Tibial artery (tissue), 4 donors: ENCODE measurements around the gene TFEB.
A peak's percentile ranks its signal among the peaks of the same experiment; 100 is the strongest.

Experiments used
- DNase-seq, 2 donors: peaks; one replicate each; pipeline ENCODE4 v3.0.0-alpha.2; 2019
- H3K27ac ChIP-seq, 2 donors: fragments of 200-600 bp; sonication (generic) in 1 of 2; 1 replicate in 1 of 2; 2 replicates in 1 of 2; pipeline ENCODE4 v1.5.1; 2018 to 2019; ENCODE audit warnings: mild to moderate bottlenecking in 1 of 2
- H3K27me3 ChIP-seq, 2 donors: fragments of 200-600 bp; sonication (generic) in 1 of 2; one replicate each; pipeline versions ENCODE4 v1.5.1 to v1.6.0; 2016 to 2019
- H3K36me3 ChIP-seq, 3 donors: fragments of 200-600 bp; sonication (generic) in 2 of 3; one replicate each; pipeline ENCODE4 v1.5.1; 2016 to 2019; ENCODE audit warnings: mild to moderate bottlenecking in 2 of 3
- H3K4me1 ChIP-seq, 4 donors: fragments of 200-600 bp; sonication (generic) in 2 of 4; 1 replicate in 3 of 4; 2 replicates in 1 of 4; pipeline ENCODE4 v1.5.1; 2016 to 2019
- H3K4me3 ChIP-seq, 2 donors: fragments of 200-600 bp; sonication (generic) in 1 of 2; 1 replicate in 1 of 2; 2 replicates in 1 of 2; pipeline ENCODE4 v1.5.1; 2018 to 2019; ENCODE audit warnings: mild to moderate bottlenecking in 2 of 2
- H3K9me3 ChIP-seq, 3 donors: fragments of 200-600 bp; sonication (generic) in 1 of 3; one replicate each; pipeline ENCODE4 v1.5.1; 2016 to 2019
- intact Hi-C: fragments of 100-400 bp; cut with DNase I; formaldehyde crosslinking; loops from one replicate; pipeline ENCODE4 v1.15.0; 2023; ENCODE audit warnings: low total_unique reads
- TF ChIP-seq, protein P1 (sequence below), 2 experiments: fragments of 200-600 bp in 1 of 2; fragments of 450-650 bp in 1 of 2; IDR thresholded peaks; one replicate each; pipeline ENCODE4 v1.5.1; 2017 to 2019; ENCODE audit warnings: antibody characterized with exemption in 2 of 2, mild to moderate bottlenecking in 1 of 2, moderate library complexity in 1 of 2

Gene TFEB

DNA sequence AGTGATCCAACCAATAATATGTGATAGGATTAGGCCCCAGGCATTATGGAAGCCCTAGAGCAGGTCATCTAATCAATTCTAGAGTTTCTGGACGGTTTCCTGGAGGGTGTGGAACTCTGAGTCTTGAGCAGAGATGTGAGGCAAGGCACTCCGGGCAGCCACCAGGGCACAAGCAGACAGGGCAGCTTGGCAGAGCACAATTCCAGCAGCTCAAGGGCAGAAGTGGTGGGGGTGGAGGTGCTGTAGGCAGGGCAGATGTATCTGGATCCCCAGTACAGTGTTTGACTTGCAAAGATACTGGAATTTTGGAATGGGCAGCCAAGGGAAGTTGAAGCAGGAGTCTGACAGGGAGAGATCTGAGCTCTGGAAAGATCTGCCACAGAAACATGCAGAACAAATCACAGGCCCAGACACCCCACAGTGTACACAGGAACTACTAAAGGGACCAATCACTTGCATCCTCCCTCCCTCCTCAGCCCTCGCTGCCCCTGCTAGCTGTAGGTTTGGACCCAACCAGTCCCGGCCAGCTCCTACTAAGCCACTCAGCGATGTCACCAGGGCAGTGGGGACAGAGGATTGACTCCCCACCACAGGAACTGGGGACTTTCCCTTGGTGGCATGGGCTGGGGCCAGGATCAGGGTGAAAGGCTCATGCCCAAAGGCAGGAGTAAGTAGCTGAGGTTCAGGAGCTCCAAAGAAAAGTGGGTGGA is 47.0 kb downstream of the TFEB start:
- Histone ChIP-seq H3K4me1 (peaks cover 0 to 9% (median 5%) of the 10 kb centered on the region in 4 donors), H3K27ac (no peak overlapping the region), H3K4me3 (no peak overlapping the region), H3K36me3 (peaks cover 31 to 71% (median 57%) of the 10 kb centered on the region in 3 donors), H3K27me3 (no peaks in the 10 kb centered on the region), H3K9me3 (no peaks in the 10 kb centered on the region)
- TF ChIP-seq, protein P1, sequence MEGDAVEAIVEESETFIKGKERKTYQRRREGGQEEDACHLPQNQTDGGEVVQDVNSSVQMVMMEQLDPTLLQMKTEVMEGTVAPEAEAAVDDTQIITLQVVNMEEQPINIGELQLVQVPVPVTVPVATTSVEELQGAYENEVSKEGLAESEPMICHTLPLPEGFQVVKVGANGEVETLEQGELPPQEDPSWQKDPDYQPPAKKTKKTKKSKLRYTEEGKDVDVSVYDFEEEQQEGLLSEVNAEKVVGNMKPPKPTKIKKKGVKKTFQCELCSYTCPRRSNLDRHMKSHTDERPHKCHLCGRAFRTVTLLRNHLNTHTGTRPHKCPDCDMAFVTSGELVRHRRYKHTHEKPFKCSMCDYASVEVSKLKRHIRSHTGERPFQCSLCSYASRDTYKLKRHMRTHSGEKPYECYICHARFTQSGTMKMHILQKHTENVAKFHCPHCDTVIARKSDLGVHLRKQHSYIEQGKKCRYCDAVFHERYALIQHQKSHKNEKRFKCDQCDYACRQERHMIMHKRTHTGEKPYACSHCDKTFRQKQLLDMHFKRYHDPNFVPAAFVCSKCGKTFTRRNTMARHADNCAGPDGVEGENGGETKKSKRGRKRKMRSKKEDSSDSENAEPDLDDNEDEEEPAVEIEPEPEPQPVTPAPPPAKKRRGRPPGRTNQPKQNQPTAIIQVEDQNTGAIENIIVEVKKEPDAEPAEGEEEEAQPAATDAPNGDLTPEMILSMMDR (IDR thresholded peaks at IDR 0.05) = no peak
- peak in 1 of 2 donors; percentile 60 for DNase-seq
- intact Hi-C loops = no loop called here

DNA sequence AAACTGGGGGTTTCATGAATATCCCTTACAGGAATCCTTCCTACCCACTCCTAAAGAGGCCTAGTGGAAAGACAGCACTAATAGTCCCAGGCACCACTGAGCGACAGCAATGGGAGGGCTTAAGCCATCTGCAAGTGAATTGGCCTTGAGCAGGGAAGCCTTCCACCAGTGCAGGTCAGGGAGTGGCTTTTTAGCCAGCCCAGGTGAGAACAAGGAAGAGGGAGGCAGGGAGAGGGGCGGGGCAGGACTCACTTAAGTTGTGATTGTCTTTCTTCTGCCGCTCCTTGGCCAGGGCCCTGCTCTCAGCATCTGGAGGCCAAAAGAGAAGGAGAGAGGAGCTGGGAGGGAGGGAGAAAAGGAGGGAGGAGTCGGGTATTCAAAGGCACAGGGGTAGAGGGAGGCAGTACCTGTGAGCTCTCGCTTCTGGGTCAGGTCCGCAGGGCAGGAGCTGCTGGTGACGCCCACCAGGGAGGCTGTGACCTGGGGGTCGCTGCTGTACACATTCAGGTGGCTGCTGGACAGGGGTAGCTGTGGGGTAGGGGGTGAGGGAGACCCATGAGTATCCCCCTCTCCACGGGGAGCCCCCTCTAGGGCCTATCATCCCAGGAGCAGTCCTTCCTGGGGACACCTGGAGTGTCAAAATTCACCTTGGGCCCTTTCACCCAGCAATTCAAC is 47.8 kb downstream of the TFEB start:
- intact Hi-C loops = no loop called here
- H3K4me1 ChIP-seq = peaks cover 0 to 15% (median 12%) of the 10 kb centered on the region in 4 donors
- H3K27ac ChIP-seq = no peak overlapping the region
- no peaks in the 10 kb centered on the region for H3K9me3 ChIP-seq
- TF ChIP-seq, protein P1 (IDR thresholded peaks at IDR 0.05) = no peak
- peaks cover 31 to 71% (median 57%) of the 10 kb centered on the region in 3 donors for H3K36me3 ChIP-seq
- peak in 1 of 2 donors; percentile 40 for DNase-seq
- no peak overlapping the region for H3K4me3 ChIP-seq
- no peaks in the 10 kb centered on the region for H3K27me3 ChIP-seq

- peak; percentile 4 to 53 for DNase-seq
- no peaks in the 10 kb centered on the region for H3K9me3 ChIP-seq
- no peak overlapping the region for H3K27ac ChIP-seq
- peaks cover 0 to 23% (median 16%) of the 10 kb centered on the region in 4 donors for H3K4me1 ChIP-seq
- intact Hi-C loops = no loop called here
- no peaks in the 10 kb centered on the region for H3K27me3 ChIP-seq
- H3K4me3 ChIP-seq = no peak overlapping the region
- H3K36me3 ChIP-seq = peaks cover 27 to 64% (median 53%) of the 10 kb centered on the region in 3 donors
- TF ChIP-seq, protein P1 (IDR thresholded peaks at IDR 0.05) = no peak
Measured at GRCh38 chr6:41685641-41686380, 49.6 kb downstream of the TFEB start.

DNA sequence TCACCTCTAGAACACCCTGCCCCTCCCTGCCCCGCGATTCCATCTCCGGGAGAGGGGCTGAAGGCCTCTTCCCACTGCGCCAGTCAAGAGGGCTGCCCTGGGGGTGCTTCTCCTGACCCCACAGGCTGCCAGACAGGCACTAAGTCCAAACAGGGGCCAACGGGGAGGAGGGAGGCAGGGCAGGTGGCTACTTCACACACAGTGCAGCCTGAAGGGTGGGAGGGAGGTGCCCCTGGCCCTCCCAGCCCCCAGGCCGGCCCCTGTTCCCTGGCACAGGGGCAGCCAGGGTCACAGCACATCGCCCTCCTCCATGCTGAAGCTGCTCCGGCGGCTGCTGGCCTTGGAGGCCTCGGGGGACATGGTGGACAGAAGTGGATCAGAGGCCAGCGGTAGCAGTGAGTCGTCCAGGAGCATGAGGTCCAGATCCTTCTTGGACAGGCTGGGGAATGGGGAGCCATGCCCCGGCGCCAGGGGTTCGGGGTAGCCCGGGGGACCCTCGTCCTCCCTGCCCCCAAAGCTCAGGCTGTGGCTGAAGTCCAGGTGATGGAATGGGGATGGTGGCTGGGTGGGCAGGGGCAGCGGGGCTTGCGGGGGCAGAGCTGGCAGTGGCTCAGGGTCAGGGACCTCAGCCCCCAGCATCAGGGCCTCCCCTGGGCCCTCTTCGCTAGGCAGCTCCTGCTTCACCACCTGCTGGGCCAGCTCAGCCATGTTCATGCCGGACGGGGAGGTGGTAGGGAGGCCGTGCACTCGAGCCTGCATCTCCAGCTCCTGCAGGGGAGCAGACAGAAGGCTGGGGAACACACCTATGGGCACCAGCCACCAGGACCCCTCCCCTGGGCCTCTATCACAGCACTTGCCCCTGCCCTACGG is 50.9 kb downstream of the TFEB start:
- H3K27ac ChIP-seq = no peak overlapping the region
- intact Hi-C loops = no loop called here

More for the DNA sequence above, 50.9 kb downstream of the TFEB start:
- Histone ChIP-seq H3K36me3 (peaks cover 20 to 52% (median 46%) of the 10 kb centered on the region in 3 donors), H3K4me3 (no peak overlapping the region), H3K4me1 (peaks cover 0 to 23% (median 16%) of the 10 kb centered on the region in 4 donors), H3K27me3 (no peaks in the 10 kb centered on the region), H3K9me3 (no peaks in the 10 kb centered on the region)
- TF ChIP-seq, protein P1 (IDR thresholded peaks at IDR 0.05) = no peak
- DNase-seq = peak in 1 of 2 donors; percentile 63
